HG02678 (cell line): ENCODE measurements around the gene HSD17B2.

ENCODE experiments used
- ATAC-seq: cut with Tn5 transposase; IDR thresholded peaks from one replicate; pipeline ENCODE4 v1.9.1; 2021; ENCODE audit warnings: mild to moderate bottlenecking, moderate library complexity; ENCODE audit not compliant: unreplicated experiment

The HSD17B2 gene

DNA sequence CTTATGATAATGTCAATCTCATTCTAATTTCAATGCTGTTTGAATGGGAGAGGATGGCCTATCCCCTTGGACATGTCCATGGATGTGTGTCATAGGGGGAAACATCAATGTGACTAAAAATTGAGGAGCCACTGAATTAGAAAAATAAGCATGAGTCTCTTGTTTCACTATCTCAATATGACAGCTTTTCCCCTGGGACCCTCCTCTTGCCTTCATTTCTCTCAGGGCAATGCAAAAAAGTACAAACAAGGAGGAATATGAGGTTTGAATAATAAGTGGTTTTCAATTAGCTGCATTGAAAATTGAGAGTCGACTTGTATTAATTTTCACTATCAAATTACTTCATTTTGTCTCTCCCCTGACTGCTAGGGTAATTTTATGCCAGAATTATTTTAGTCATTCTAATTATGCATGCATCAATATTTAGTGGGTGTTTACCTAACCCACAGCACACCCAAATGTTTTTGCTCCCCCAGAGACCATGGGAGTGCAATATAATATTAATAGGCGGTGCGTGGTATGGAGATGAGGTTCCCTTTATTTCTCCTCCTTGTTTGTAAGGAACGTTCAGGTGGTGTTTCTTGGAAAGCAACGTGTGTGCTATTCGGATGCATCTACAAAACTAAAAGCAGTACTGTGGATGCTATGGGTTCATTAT is 17.0 kb upstream of the HSD17B2 start:
- no peak for ATAC-seq

DNA sequence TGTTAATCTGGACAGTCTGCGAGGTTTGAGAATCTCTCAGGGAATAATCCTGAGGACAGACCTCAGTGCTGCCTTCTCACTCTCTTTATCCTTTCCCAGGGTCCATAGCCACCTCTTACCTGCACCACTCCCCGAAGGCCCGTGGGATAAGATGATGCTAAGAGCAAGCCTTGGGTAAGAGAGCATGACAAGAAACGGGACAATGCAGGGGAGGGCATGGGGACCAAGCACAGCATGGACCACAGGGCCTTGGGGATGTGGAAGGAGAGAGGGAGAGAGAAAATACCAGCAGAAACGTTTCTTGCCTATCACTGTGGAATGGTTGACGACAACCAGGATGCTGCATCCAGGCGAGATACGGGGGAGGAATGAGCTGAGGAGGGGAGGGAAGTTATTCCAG is 15.5 kb upstream of the HSD17B2 start:
- no peak for ATAC-seq

DNA sequence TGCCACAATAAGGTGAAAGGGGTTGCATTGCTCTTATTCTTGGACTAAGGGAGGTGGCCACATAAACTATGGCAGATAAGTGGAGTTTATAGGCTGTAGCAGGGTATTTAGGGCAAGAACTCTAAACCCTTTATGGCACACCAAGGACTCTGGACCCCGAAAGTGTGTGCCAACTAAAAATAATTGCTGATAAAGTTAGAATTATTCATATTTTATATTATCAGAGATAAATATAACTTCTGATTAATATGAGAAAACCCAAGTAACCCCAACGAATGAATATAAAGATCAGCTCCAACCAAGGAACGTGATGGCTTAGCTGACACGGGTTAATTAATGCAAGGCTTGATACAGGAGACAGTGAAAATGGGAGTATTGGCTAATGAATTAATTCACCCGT is 15.0 kb upstream of the HSD17B2 start:
- ATAC-seq, result no peak

DNA sequence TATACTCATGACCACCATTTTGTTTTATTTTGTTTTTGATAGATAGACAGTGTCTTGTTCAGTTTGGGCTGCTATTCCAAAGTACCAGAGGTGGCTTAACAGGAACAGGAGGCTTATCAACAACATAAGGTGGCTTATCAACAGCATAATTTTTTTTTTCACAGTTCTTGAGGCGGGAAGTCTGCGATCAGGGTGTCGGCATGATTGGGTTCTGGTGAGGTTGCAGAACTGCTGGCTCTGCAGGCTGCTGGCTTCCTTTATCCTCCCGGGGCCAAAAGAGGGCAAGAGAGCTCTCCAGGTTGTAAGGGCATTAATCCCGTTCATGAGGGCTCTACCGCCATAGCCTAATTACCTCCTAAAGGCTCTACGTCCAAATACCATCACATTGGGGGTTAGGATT is 11.8 kb upstream of the HSD17B2 start:
- no peak for ATAC-seq

DNA sequence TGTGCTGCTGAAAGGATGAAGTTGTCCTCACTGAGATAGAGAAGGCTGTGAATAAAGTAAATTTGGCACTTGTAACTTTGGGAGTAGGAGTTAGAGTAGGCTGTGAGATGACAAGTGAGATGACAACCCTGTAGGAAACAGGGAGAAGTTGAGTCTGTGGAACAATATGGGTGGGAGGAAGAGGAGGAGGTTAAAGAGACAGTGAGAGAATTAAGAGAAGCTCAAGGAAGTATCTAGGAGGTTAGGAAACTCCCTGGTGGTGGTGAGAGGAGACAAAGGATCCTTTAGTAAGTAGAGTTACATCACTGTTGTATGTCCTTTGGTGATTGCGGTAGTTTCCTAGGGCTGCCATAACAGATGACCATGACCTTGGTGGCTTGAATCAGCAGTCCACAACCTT is 10.7 kb upstream of the HSD17B2 start:
- ATAC-seq, result no peak

DNA sequence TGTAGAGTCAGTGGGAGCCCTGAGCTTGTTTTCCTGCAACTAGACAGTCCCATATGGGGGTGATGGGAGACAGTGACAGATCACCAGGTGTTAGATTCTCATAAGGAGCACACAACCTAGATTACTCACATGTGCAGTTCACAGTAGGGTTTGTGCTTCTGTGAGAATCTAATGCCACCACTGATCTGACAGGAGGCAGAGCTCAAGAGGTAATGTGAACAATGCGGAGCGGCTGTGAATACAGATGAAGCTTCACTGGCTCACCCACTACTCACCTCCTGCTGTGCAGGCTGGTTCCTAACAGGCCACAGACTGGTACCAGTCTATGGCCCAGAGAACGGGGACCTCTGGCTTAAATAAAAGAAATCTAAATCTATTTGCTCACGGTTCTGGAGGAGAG is 10.2 kb upstream of the HSD17B2 start:
- no peak for ATAC-seq

DNA sequence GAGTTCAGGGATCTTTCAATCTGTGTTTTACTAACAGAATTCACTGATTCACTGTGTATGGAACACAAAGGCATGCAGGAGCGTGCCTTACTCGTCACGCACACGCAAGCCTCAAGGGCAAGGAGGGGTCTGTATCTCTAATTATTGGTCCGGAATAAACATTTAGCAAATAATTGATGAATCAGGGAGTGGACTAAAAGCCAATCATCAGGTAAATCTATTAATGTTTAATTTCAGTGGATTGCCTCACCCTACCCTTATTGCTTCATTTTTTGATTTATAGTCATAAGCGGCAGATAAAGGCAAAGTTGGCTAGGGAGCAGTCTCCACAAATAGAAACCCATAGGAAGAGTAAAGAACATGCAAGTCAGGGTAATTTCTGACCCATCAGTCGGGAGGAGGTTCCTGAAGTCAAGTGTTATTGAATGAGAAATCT is 7.4 kb upstream of the HSD17B2 start:
- ATAC-seq, result no peak

DNA sequence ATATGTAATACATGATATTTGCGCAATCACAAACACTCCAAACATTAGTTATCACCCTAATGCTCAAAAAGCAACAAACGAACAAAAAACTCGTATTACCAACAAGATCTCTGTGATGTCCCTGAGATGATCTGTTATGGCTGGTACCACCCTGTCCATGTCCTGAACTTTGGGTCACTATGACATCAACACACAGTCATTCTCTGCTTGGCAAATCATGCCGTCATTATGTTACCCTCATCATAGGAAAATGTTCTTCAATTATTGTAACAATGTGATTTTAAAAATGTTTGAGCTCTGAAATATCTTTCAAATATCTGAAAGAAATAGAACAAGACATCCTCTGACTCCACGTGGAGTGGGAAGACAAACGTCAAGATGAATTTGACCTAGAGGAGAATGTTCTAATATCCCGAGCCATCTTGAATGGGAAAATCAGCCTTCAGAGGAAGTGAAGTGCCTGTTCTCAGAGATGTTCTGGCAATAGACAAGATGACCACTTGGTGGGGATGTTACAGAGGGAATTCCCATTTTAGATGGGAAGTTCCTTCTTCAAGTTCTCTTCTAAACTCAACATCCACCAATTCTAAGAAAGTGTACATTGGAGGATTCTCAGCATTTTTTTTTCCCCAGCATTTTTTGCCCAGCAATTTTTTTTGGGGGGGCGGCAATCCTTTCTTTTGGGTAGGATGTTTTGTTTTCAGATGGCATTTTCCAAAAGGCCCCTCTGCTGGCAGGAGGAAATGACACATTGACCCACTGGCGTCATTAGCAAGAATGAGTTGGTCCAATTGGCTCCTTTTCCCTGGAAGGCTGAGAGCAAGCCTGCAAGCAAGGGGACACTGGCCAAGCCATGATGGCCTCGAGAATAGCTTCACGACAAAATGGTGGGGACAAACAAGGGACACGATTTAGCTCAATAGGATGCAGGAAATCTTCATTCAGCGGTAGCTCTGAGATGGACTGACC is 3.7 kb upstream of the HSD17B2 start:
- ATAC-seq, result no peak

DNA sequence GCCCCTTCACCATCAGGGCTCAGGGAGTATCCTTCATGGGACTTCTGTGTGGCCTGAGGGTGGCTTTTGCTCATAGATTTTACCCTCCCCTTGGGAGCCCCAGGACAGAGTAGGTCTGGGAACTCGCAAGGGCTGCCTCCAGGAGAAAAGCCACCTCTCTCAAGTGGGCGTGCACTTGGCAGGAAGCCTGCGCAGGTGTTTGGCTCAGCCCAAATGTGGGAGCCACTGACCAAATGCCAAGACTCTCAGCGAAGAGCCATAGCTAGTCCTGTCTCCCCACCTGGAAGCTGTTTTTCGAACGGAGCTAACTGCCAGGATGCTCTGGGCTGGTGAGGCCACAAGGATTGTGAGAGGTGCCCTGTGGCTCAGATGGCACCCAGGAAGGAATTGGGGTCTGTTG is 2.0 kb upstream of the HSD17B2 start:
- ATAC-seq, result no peak

DNA sequence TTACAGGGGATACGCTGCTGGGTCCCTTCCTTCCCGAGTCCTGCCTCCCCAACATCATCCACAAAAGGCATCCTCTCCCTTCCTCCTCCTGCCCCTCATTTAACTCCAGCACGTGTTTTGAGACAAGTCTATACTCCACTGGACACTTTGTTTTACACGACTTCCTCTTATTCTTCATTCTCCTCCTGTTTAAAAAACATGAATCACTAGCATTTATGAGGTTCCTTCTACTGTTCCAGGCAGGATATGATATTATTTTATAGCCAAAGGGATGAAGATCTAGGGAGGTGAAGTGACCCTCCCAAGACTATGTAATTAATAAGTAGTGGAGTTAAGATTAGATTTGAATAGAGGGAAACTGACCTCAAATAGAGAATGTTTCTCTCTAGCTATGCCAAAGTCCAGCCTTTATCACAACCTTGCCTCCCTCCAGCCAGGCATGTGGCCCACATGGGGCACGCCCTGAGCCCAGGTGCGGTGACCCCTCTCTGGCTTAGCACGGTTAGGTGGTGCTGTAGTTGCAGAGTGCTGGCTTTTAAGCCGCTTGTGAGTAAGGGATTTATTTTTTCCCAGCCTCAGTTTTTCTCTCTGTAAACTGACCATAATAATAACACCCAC is 1.3 kb upstream of the HSD17B2 start:
- ATAC-seq, result no peak

DNA sequence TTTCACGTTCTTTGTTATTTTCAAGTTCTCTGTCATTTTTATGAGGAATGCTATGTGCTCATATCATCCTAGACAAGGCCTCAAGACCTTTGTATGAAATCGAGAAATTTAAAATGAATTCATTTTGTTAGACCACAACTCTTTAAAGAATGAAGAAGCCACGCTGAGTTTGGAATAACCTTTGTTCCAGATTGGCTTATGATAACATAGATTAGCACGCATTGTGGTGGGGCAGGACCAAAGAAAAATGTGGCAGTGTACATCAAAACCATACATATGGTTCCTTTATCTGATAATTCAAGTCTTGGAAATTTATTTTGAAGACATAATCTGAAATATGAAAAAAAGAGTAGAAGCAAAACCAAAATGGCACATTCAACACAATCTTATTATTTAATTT is 2.2 kb downstream of the HSD17B2 start:
- ATAC-seq, result no peak

DNA sequence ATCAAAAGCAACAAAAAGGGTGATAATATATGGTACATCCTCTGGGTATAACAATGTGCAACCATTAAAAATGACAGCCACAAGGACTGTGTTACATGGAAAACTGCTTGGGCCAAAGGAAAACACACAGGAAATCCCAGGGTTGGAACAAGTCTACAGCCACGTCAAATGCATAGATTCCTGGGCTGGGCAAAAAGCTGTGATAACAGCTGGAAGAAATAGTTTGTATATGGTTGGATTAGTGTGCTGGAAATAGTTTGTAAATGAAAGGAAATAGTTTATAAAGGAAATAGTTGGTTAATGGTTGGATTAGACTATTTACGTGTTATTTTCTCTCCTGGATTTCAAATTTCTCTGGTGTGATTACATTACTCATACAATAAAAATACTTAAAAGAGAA is 2.6 kb downstream of the HSD17B2 start:
- ATAC-seq, result no peak

DNA sequence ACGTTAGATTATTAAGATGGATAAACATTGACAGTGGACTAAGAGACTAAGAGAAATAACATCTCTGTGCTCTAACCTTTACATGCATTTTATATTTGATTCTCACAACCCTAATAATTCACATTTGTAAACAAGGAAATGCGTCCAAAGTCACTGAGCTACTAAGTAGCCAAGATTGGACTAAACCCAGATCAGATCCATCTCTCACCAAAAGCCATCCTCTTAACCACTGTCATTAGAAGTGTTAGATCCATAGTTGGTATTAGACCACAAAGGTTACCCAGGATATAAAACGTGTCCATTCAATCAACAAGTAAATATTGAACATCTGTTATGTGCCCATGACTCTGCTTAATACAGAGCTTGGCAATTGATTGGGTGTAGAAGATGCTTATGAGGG is 5.2 kb downstream of the HSD17B2 start:
- no peak for ATAC-seq

DNA sequence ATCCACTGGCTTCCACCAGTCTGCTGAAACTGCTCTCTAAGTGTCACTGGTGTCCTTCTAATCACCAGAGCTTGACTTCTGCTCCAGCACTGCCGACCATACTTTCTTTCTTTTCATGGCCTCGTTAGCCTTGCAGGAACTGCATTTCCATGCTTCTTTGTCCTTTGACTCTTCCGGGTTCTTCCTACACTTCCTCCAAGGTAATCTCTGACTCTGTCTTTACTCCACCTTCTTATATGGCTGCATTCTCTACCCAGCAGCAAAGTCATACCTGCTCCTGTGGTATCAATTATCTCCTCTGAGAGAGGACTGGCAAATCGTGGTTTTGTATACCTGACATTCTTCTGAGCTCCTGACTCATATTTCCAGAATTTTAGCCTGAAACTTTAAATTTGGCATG is 6.5 kb downstream of the HSD17B2 start:
- ATAC-seq, result no peak

DNA sequence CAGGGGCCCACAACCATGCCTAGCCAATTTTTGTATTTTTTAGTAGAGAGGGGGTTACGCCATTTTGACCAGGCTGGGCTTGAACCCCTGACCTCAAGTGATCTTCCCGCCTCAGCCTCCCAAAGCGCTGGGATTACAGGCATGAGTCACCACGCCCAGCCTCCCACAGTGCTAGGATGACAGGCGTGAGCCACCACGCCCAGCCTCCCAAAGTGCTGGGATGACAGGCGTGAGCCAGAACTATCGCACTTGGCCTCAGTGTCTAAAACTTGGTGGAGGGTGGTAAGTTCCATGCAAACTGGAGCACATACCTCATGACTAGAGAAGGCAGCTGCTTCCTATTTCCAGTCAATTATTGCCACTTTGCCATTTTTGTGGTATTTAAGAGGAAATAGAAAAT is 7.1 kb downstream of the HSD17B2 start:
- ATAC-seq, result no peak

DNA sequence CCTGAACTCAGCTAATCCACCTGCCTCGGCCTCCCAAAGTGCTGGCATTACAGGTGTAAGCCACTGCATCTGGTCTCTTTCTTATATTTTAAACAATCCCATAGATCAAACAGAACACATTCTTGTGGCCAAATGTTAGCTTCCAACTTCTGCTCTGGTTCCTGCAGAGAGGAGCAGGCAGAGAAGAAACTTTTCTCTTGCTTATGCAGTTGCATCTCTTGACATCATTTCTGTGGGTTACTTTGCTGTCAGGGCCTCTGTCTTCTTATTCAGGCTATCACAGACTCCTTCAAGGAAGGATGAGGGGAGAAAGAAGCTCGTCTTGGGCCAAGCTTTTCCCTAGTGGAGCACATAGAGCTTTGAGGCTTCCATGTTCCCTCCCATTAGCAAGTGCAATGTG is 7.8 kb downstream of the HSD17B2 start:
- ATAC-seq, result no peak

DNA sequence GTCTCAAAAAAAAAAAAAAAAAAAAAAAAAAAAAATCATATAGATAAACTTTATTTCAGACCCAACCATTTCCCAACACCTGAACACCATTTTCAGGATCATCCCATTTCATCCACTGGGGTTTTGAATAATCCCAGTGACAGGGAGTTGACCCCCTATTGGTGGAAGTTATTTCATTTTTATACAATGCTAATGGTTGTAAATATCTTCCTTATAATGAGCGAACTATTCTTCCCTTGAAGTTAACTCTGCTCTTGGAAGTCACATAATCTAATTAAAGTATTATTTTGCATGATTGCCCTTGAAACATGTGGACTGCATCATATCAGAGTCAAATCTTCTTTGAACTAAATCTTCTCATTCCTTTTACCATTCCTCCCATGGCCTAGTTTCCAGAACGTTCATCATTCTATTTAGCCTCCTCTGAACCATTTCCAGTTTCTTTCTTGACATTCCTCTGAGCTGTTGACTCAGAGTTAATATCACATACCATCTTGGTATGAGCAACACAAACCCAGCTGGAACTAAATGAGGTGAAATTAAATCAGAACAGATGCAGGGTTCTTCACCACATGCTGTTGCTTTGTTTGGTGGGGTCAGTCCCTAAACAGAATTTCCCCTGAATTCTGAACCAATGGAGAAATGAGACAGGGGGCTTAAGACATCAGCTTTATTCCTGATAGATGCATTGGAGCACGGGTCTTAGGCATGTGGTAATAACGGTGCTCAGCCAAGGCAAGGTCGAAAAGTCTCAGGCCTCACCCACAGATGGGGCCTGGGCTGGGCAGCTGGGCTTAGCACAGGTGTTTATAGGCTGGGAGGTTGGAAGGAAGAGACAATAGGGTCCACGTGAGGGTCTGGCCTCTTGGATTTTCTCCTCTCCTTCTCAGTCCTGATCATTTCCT is 8.9 kb downstream of the HSD17B2 start:
- ATAC-seq, result no peak

DNA sequence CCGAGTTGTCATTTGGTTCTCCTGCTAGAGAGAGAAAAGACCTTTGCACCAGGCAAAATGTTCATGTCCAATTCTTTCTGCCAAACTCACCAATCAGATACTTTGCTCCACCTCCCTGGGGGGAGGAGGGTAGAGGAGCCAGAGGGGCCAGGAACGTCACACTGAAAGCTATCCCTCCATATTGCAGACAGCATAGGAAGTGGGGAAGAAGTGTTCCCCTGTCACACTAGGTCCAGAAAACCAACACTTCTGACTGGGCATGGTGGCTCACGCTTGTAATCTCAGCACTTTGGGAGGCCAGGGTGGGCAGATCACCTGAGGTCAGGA is 9.5 kb downstream of the HSD17B2 start:
- no peak for ATAC-seq

DNA sequence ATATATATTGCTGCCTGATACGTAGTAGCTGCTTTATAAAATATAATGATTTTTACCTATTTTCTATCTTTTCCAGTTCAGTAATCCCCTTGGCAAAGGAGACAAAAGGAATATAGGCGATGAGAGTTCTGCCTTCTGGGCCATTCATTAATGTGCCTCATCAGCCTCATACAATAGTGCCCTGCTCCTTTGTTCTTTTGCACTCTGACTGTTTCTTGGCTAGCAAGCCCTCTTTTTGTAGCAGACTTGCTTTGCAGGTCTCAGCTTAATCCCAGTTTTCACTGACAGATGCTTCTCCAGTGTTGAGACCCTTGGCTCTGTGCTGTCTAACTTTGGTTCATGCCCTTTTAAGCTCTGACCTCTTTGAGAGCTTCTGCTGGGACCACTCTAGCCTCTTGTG is 10.4 kb downstream of the HSD17B2 start:
- ATAC-seq, result no peak

DNA sequence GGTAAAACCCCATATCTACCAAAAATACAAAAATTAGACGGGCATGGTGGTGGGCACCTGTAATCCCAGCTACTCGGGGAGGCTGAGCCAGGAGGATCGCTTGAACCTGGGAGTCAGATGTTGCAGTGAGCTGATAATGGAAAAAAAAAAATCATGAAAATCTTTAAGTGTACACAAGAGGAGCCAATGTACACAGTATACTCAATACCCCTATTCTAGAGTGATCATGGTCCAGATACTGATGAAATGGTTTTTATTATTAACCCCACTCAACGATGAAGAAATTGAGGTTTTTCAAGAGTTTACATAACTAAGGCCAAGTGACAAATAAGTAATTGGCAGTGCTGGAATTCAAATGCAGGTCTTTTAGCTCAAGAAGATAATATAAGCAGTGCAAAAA is 11.5 kb downstream of the HSD17B2 start:
- no peak for ATAC-seq

DNA sequence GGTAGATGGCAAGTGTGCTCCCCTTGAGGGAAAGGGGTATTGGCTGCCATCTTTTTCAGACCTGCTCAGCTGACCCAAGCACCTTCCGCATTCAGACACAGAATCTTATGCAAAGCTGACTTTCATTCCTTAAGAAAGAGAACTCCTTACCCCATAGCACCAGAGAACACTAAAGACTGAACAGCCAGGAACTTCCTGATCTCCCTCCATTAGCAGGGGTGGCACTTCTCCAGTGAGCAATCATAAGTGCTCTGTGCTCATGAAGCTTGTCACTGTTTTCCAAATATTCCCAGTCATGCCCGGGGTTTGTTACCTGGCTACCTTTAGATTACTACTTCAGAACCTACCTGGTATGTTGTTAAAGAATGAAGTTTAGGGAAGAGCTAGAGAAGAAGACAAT is 11.9 kb downstream of the HSD17B2 start:
- ATAC-seq, result no peak
